GM18498 (cell line): ENCODE measurements around the gene EDEM3.

Experiments used
- ATAC-seq: cut with Tn5 transposase; IDR thresholded peaks from one replicate; pipeline ENCODE4 v1.9.1; 2021; ENCODE audit warnings: mild to moderate bottlenecking, moderate library complexity; ENCODE audit not compliant: unreplicated experiment

The EDEM3 gene

GRCh38 chr1:184743062-184743756 is 11.4 kb downstream of the EDEM3 start:
- ATAC-seq = peak; percentile 63

- ATAC-seq = no peak
Observed at GRCh38 chr1:184740344-184740743, 14.3 kb downstream of the EDEM3 start.

DNA sequence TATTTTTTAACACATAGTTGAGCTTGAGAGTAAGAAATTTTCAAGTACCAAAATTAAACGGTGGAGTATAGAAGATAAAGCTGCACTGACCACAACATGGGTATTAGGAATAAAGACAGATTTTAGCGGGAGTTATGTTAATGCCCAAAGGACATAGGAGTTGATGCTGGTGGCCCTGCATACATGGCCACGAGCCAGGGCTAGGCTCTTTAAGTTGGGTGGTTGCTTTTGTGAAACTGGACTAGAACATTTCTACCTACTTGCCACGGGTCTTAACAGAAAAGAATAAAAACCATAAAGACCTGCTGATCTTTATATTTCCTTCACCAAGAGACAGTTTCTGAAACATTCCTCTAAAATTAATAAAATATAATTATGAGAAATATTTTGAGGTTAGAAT is 14.9 kb downstream of the EDEM3 start:
- no peak for ATAC-seq

GRCh38 chr1:184739070-184739469 is 15.6 kb downstream of the EDEM3 start:
- no peak for ATAC-seq

- peak; percentile 76 for ATAC-seq
Observed at GRCh38 chr1:184734980-184735379, 19.7 kb downstream of the EDEM3 start.

- ATAC-seq = no peak
Observed at GRCh38 chr1:184724843-184725242, 29.8 kb downstream of the EDEM3 start.

DNA sequence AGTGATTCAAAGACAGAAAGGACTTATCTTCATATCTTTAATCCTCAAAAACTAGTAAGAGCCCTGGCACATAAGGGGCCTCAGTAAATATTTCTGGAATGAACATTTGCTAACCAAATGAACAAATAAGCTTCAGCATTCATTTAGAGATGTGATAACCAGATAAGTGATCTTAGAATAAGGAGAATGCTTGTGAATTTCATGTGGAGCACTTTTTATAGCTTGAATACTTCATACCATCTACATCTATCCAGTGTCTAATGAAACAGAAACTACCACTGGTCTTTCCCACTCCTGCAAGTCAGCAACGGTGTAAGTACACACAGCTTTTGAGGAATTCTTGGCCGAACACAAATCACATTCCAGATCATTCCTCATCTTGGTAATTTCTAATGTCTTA is 38.5 kb downstream of the EDEM3 start:
- no peak for ATAC-seq

DNA sequence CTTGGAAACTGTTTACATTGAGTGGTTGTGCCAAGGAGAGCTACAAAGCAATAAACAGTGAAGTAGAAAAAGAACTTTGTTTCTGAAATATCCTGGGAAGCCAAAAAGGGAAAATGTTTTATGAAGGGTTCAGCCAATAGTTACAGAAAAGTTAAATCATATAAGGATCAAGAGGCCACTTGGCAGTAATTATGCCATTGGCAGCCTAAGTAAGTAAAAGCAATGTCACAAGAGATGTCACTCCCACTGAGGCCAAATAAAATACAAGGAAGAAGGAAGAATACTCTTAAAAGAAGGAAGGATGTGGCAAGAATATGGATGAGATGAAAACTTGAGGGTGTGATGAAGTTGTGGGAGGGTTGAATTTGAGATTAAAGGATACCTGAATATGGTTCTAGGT is 45.2 kb downstream of the EDEM3 start:
- ATAC-seq = no peak

DNA sequence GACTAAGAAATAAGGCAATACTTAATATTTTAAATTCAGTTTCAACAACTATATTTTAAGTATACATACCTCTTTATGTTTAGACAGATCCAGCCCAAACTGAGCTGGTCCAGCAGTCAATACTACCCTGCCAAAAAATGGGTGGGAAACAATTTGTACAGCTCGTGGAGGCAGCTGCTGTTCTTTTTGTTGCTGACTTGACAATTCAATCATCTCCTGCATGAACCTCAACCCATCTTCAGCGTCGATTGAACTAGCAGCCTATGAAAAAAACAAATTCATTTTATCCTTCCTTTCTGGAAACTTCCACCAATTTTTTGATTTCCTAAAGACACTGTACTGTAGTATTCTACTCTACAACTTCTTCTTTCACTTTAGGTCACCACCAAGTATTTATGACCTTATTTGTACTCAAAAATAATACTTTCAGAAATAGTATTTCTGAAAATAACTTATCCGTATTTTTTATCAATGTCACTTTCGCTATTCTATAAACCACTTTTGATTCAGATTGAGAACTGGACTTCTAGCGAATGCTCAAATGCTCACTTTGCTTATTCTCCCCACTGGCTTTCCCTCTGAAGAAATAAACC is 46.5 kb downstream of the EDEM3 start:
- ATAC-seq = no peak

DNA sequence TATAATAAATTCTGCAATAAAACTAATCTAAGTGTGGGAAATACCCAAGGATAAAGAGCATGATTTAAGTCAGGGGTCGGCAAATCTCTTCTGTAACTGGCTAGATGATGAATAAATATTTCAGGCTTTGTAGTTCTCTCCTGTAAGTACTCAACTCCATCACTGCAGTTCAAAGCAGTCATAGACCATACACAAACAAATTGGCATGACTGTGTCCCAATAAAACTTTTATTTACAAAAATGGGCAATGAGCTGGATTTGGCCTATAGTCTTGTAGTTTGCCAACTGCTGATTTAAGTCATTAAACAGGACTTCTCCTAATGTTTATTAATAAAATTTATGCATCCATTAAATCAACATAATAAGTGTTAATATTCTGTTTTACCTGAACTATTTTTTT is 49.4 kb downstream of the EDEM3 start:
- no peak for ATAC-seq

- no peak for ATAC-seq
Observed at GRCh38 chr1:184701816-184702215, 52.8 kb downstream of the EDEM3 start.

- ATAC-seq = no peak
Observed at GRCh38 chr1:184698969-184699368, 55.7 kb downstream of the EDEM3 start.

DNA sequence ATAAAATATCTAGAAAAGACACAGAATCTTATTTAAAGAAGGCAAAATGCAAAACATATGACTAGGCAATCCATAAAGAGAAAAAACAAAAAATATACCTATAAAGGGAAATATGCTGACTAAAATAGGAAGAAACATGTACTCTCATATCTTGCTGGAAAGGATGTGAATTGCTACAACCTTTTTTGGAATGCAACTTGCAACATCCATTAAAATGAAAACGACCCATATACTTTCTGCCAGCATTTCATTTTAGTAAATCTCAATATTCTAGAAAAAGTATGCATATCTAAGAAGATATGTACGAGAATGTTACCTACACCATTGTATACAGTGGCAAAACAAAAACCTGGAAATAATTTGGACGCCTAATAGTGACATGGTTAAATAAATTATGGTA is 56.6 kb downstream of the EDEM3 start:
- no peak for ATAC-seq

GRCh38 chr1:184696403-184696802 is 58.3 kb downstream of the EDEM3 start:
- ATAC-seq = no peak

- no peak for ATAC-seq
Observed at GRCh38 chr1:184695023-184695422, 59.6 kb downstream of the EDEM3 start.

- ATAC-seq = no peak
Observed at GRCh38 chr1:184693011-184693410, 61.6 kb downstream of the EDEM3 start.

GRCh38 chr1:184691719-184692324 is 62.8 kb downstream of the EDEM3 start:
- ATAC-seq = no peak

DNA sequence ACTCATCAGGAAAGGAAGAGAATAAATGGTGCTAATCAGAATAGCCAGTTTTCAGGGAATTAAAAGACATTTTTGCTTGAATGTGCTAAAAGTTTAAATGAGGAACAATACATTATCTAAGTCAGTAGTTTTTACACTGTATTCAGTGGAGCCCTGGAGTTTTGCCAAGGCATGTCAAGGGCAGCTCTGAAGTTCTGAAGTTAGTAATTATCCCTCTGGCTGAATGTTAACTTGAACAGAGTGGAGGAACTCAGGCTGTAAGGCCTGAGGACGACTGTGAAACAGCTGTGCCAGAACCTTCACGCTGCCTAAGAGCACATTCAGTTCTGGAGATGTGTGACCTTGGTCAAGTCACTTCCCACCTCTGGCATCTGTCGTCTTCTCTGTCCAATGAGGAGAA is 68.1 kb downstream of the EDEM3 start:
- no peak for ATAC-seq

GRCh38 chr1:184685116-184685515 is 69.5 kb downstream of the EDEM3 start:
- no peak for ATAC-seq

- ATAC-seq = no peak
Observed at GRCh38 chr1:184684285-184685074, 70.2 kb downstream of the EDEM3 start.

DNA sequence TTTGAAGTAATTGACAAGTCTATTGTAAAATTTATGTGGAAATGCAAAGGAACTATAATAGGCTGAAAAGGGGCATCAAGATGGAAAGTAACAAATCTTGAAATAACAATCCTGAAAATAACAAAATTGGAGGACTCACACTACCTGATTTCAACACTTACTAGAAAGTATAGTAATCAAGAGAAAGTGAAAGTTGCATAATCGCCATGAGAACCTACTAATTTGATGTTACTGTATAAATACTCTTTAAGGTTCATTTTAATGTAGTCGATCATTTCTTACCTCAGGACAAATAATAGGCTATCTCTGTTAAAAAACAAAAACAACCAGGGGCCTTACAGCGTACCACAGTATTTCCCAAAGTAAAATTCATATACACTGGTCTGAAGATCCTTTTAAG is 71.7 kb downstream of the EDEM3 start:
- no peak for ATAC-seq
